Gastrocnemius medialis (tissue), 4 donors: ENCODE measurements around the gene CRELD1.

Experiments used
- CTCF ChIP-seq, 5 experiments: fragments of 450-650 bp in 3 of 5; fragments of 200-600 bp in 2 of 5; sonication (generic) in 2 of 5; IDR thresholded peaks in 4 of 5; conservative IDR thresholded peaks in 1 of 5; 1 replicate in 4 of 5; 2 replicates in 1 of 5; pipeline ENCODE4 v1.5.1; 2016 to 2019; ENCODE audit warnings: antibody characterized with exemption in 5 of 5, mild to moderate bottlenecking in 3 of 5, moderate library complexity in 3 of 5
- POLR2A ChIP-seq, 2 donors: fragments of 450-650 bp; IDR thresholded peaks; one replicate each; pipeline ENCODE4 v1.6.1; 2017; ENCODE audit warnings: antibody characterized with exemption in 2 of 2, mild to moderate bottlenecking in 2 of 2, moderate library complexity in 2 of 2

- TF ChIP-seq CTCF (IDR thresholded peaks at IDR 0.05 in 4 of 5, conservative IDR thresholded peaks at IDR 0.05 in 1 of 5) (no peak), POLR2A (IDR thresholded peaks at IDR 0.05) (no peak)
Observed at GRCh38 chr3:9886328-9886727, 47.3 kb upstream of the CRELD1 start.
